Psoas muscle (tissue), 8 donors: ENCODE results near the gene CD9. TPM values are rescaled to one million over a fixed set of nuclear protein-coding genes. Genes with fewer than 3 reads are reported as not detected.

Experiments
- ATAC-seq, 4 donors: fragments of 200-7000 bp; cut with Tn5 transposase; one replicate each; pipeline ENCODE4 v1.9.1; 2020; ENCODE audit warnings: moderate library complexity in 3 of 4, mild to moderate bottlenecking in 2 of 4
- DNase-seq, 2 donors: peaks; one replicate each; pipeline ENCODE4 v3.0.0-alpha.2; 2020
- H3K27ac ChIP-seq: fragments of 200-600 bp; one replicate; pipeline ENCODE4 v1.8.0; 2022
- H3K27me3 ChIP-seq, 3 donors: fragments of 200-600 bp in 1 of 3; one replicate each; pipeline versions ENCODE4 v1.6.1 to v1.8.0; 2013 to 2022; ENCODE audit warnings: low read length in 2 of 3, mild to moderate bottlenecking in 2 of 3, moderate library complexity in 1 of 3; ENCODE audit not compliant: insufficient read depth in 3 of 3
- H3K36me3 ChIP-seq, 2 donors: fragments of 200-600 bp in 1 of 2; one replicate each; pipeline versions ENCODE4 v1.6.1 to v1.8.0; 2013 to 2022; ENCODE audit warnings: low read depth in 1 of 2, mild to moderate bottlenecking in 1 of 2, moderate library complexity in 1 of 2; ENCODE audit not compliant: insufficient read depth in 1 of 2
- H3K4me1 ChIP-seq: fragments of 200-600 bp; one replicate; pipeline ENCODE4 v1.8.0; 2022
- H3K4me3 ChIP-seq: fragments of 200-600 bp; one replicate; pipeline ENCODE4 v1.8.0; 2022; ENCODE audit warnings: mild to moderate bottlenecking
- H3K9me3 ChIP-seq: fragments of 200-600 bp; one replicate; pipeline ENCODE4 v1.8.0; 2022
- CTCF ChIP-seq: fragments of 200-600 bp; IDR thresholded peaks from one replicate; pipeline ENCODE4 v1.8.0; 2022; ENCODE audit warnings: antibody characterized with exemption
- WGBS, 3 donors: extraction: QIAGEN DNeasy Blood & Tissue Kit; methylation state at CpG; one replicate each; pipeline versions ENCODE4 v1.1.6 to v1.1.7; 2013; 5-methylcytosine and 5-hydroxymethylcytosine counted together
- intact Hi-C, 2 donors: fragments of 100-400 bp; cut with DNase I; formaldehyde crosslinking; loops; one replicate each; pipeline versions ENCODE4 v1.11.0 to v1.14.2; 2022
- polyA plus RNA-seq, 3 donors: library from polyadenylated mRNA; stranded (reverse); fragments of 200-250 nt; gene quantifications; one replicate each; pipeline ENCODE4 v1.2.3, GENCODE V29; 2013
- total RNA-seq, 4 donors: library from RNA; stranded (reverse); fragmentation: NEBNext Ultra II Directional in 2 of 4; extraction: Animal tissue kit (Norgen Biotek cat#: 25700) in 2 of 4; gene quantifications; one replicate each; pipeline versions ENCODE4 v1.2.1 to v1.2.4, GENCODE V29; 2021 to 2023
- donor health status: healthy with polysubstance abuse.
- donor health status: DM: no; HTN: no; CAD: no; lungs with moderate emphysema.
- donor health status: Bipolar disorder and iron deficiency.
- donor health status: healthy.
- donor health status: DM: yes; HTN: yes; CAD: no.
- donor health status: DM: no; HTN: no; CAD: no.
- donor health status: DM: no; HTN: no; CAD: no.
- donor health status: DM: yes; HTN: yes; CAD: no.

The CD9 gene
- total and polyA plus RNA-seq, 7 donors: 23.0 to 90.9 (median 37.4) TPM

GRCh38 chr12:6163416-6164060, 36.7 kb upstream of the CD9 start:
- Histone ChIP-seq H3K36me3 (no peaks in the 10 kb centered on the region), H3K27me3 (peaks cover 0 to 2% (median 0%) of the 10 kb centered on the region in 3 donors), H3K4me3 (no peak overlapping the region), H3K9me3 (no peaks in the 10 kb centered on the region), H3K27ac (no peak overlapping the region), H3K4me1 (peaks cover 19% of the 10 kb centered on the region)
- intact Hi-C loops: no loop called here
- DNase-seq (no peak), ATAC-seq (no peak)
- 80 to 84% (median 83%) methylated on average over 8 of the region's 8 CpGs for WGBS, 3 donors
- TF ChIP-seq CTCF: no peak

- no peaks in the 10 kb centered on the region for H3K36me3 ChIP-seq
- intact Hi-C loops: no loop called here
- 59 to 76% (median 66%) methylated on average over 2 of the region's 2 CpGs for WGBS, 3 donors
- no peak overlapping the region for H3K27ac ChIP-seq
- H3K4me3 ChIP-seq: no peak overlapping the region
- no peak for TF ChIP-seq CTCF
- ATAC-seq (no peak), DNase-seq (no peak)
- no peaks in the 10 kb centered on the region for H3K9me3 ChIP-seq
- H3K27me3 ChIP-seq: no peaks in the 10 kb centered on the region
- H3K4me1 ChIP-seq: peaks cover 21% of the 10 kb centered on the region
Observed at GRCh38 chr12:6165395-6165794, 34.8 kb upstream of the CD9 start.

- DNase-seq (no peak), ATAC-seq (no peak)
- TF ChIP-seq CTCF: no peak
- intact Hi-C loops: no loop called here
- WGBS, 3 donors: 88 to 94% (median 89%) methylated on average over 6 of the region's 6 CpGs
- H3K27me3 ChIP-seq: no peaks in the 10 kb centered on the region
- no peaks in the 10 kb centered on the region for H3K9me3 ChIP-seq
- H3K27ac ChIP-seq: peak overlapping the region; percentile 81
- H3K4me1 ChIP-seq: peaks cover 21% of the 10 kb centered on the region
- H3K4me3 ChIP-seq: no peak overlapping the region
- no peaks in the 10 kb centered on the region for H3K36me3 ChIP-seq
Observed at GRCh38 chr12:6166808-6167207, 33.4 kb upstream of the CD9 start.

- H3K4me1 ChIP-seq: peaks cover 21% of the 10 kb centered on the region
- no peaks in the 10 kb centered on the region for H3K36me3 ChIP-seq
- no peaks in the 10 kb centered on the region for H3K27me3 ChIP-seq
- DNase-seq (peak in 1 of 2 donors; percentile 61), ATAC-seq (peak; percentile 84 to 90 (median 88))
- WGBS, 3 donors: 48 to 66% (median 56%) methylated on average over 17 of the region's 17 CpGs
- intact Hi-C loops: no loop called here
- no peak for TF ChIP-seq CTCF
- H3K27ac ChIP-seq: peak overlapping the region; percentile 81
- H3K4me3 ChIP-seq: no peak overlapping the region
- H3K9me3 ChIP-seq: no peaks in the 10 kb centered on the region
Observed at GRCh38 chr12:6167327-6168280, 32.6 kb upstream of the CD9 start.
